ENCODE results near the gene GJD3.

The GJD3 gene

DNA sequence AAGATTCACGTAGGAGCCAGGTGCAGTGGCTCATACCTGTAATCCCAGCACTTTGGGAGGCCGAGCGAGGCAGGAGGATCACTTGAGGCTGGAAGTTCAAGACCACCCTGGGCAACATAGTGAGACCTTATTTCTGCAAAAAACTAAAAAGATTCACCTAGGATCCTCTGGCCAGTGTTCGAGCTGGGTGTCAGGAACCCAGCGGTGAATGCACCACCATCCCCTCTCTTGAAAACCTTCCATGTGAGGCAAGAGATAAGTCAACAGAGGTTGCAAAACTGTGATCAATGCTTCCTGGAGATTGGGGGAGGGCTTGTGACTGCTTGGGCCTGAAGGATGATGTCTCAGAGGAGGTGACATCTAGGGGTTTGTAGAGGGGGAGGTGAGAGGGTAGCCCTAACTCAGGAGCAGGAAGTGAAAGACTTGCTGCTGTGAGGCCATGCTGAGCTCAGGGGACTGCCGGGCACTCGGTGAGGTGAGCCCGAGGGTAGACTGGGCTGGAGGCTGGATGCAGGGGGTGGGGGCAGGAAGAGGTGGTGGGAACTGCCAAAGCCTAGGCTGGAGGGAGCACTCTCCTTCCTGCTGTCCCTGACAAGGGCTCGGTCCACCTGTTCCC, 11.7 kb downstream of the GJD3 start:
- no peak for DNase-seq (ENCODE audit: extremely low read depth in 1 of 2, low read depth in 1 of 2)

DNA sequence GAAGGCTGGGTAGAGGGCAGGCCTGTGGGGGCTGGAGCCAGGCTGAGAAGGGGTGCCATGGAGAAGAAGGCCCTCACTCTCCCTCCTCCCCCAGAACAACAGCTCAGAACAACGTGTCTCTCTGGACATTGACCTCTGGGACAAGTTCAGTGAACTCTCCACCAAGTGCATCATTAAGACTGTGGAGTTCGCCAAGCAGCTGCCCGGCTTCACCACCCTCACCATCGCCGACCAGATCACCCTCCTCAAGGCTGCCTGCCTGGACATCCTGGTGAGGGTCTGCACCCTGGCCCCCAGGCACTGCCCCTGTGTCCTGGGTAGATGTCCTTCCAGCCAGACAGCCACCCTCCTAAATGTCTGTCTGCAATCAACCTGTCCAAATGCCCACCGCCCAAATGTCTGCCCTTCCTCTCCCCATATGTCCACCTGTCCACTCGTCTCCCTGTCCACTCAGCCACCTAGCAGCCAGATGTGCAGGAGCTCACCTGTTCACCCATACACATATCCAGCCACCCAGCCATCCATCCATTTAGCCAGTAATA, 12.2 kb downstream of the GJD3 start:
- no peak for DNase-seq (ENCODE audit: extremely low read depth in 1 of 2, low read depth in 1 of 2)

DNA sequence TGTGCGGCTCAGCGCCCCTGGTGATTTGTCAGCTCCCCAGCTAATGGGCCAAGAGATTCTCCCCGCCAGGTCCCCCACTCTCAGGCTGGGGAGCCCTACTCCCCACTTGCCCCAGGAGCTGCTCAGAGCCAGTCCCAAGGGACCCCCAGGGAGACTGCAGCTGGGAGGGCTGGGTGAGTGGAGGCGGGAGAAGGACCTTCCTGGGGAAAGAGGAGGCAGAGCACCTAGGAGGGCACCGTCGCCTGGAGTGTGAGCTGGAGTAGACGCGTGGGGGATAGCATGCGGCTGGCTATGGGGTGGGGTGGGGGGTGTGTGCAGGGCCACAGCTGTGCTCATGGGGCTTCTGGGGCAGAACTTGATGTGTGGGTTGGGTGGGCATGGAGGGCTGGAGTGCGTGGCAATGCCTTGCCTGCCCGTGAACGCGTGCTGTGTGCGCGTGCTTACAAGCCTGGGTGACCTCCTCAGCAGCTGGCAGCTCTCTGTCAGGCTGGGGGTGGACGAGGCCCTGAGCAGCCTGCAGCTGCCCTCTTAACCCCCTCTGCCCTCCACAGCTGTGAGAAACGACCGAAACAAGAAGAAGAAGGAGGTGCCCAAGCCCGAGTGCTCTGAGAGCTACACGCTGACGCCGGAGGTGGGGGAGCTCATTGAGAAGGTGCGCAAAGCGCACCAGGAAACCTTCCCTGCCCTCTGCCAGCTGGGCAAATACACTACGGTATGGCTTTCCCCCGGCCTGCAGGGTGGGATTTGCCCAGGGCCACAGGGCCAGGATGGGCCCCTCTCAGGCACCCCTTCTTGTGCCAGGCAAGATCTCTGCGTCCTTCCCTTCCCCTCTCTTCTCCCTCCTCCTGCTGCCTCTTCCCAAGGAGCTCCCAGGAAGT, 12.9 kb downstream of the GJD3 start:
- DNase-seq (ENCODE audit: extremely low read depth in 1 of 2, low read depth in 1 of 2): no peak

- DNase-seq (ENCODE audit: extremely low read depth in 1 of 2, low read depth in 1 of 2): no peak
Measured at GRCh38 chr17:40350689-40351358, 13.7 kb downstream of the GJD3 start.

- no peak for DNase-seq (ENCODE audit: extremely low read depth in 1 of 2, low read depth in 1 of 2)
Measured at GRCh38 chr17:40349895-40350688, 14.4 kb downstream of the GJD3 start.

- DNase-seq (ENCODE audit: extremely low read depth in 1 of 2, low read depth in 1 of 2): no peak
Measured at GRCh38 chr17:40349477-40349894, 15.1 kb downstream of the GJD3 start.

DNA sequence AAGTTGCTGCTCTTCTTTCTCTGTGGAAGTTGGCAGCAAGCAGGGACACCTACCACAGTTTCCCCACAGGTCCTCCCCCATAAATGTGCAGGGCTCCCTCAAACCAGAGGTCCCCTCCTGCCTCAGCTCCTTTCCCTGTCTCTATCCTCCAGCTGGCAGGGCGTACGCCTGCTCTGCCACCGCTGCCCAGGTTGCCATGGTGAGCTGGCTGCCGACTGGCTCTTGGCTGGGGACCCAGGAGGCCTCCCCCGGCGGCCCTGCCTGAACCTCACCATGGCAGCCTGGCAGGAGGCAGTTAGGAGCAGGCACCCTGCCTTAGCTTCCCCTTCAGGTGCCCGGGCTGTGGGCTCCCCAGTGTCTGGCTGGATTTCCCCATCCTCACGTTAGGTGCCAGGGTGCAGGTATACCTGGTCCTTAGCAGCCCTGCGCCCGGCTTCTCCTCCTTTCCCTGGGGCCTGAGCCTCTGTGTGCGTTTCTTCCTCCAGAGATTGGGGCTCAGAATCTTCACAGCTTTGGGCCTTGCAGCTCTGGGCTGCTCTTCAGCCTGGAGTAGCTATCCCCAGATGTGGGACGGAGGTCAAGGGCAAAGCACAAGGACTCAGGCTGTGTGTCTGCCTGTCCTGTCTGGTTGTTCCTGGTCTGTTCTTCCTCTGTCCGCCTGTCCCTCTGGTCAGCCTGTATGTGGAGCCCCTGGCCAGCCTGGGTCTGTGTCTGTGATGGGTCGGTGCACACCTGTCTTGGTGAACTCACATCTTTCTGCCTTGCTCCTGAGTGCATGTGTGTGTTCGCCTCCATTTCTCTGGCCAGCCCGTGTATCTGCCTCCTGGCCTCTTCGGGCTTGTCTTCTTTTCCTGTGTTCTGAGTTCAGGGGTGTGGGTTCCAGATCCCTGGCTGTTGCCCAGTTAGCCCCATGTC, 15.7 kb downstream of the GJD3 start:
- DNase-seq (ENCODE audit: extremely low read depth in 1 of 2, low read depth in 1 of 2): no peak

DNA sequence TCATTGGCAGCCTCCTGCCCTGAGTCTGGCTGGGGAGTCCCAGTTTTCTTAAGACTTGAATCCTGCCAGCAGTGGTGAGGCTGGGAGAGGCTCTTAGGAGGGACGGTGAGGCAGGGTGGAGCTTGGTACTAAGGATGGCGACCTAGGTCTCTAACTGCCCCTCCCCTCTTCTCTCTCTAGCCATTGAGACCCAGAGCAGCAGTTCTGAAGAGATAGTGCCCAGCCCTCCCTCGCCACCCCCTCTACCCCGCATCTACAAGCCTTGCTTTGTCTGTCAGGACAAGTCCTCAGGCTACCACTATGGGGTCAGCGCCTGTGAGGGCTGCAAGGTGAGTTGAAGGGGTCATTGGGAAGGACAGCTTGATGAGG, 16.4 kb downstream of the GJD3 start:
- no peak for DNase-seq (ENCODE audit: extremely low read depth in 1 of 2, low read depth in 1 of 2)

- no peak for DNase-seq (ENCODE audit: extremely low read depth in 1 of 2, low read depth in 1 of 2)
Measured at GRCh38 chr17:40347319-40348135, 17.0 kb downstream of the GJD3 start.

- DNase-seq (ENCODE audit: extremely low read depth in 1 of 2, low read depth in 1 of 2): no peak
Measured at GRCh38 chr17:40346765-40347158, 17.8 kb downstream of the GJD3 start.

- DNase-seq (ENCODE audit: extremely low read depth in 1 of 2, low read depth in 1 of 2): no peak
Measured at GRCh38 chr17:40345994-40346764, 18.4 kb downstream of the GJD3 start.

DNA sequence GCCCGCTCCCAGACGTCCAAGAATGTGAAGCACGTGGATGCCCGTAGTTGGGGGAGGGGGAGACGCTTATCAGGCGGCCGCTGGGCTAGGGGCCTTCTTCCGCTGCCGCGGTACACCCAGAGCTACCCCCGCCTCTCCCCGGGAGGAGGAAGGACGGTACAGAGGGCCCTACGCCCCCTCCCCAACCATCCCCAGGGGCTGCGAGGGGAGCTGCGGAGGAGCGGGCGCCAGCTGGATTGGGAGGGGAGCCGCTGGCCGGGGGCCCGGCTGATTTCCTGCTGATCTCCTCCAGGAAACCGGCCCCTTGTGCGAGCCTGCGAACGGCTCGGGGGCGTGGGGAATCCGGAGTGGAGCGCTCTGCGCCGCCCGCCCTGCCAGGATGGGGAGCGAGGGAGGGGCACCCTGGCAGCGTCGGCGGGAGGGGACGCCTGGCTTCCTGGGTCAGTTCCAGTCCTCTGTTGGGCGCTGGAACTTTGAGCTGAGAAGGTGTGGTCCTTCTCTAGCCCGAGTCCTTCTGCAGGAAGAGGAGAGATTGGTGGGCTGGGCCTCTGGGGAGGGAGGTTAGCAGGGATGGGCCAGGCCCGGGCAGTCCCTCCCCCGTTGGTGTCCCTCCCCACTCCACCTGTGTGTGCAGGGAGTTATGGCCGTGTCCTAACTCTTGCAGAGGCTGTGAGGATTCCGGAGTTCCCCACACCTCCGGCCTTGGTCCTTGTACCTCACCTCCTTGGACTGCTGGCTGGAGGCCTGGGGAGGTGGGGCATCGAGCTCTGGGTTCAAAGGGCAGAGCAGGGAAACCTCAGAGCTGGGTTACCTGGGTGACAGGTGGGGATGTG, 19.2 kb downstream of the GJD3 start:
- no peak for DNase-seq (ENCODE audit: extremely low read depth in 1 of 2, low read depth in 1 of 2)

GRCh38 chr17:40344421-40345160, 19.9 kb downstream of the GJD3 start:
- DNase-seq (ENCODE audit: extremely low read depth in 1 of 2, low read depth in 1 of 2): no peak

DNA sequence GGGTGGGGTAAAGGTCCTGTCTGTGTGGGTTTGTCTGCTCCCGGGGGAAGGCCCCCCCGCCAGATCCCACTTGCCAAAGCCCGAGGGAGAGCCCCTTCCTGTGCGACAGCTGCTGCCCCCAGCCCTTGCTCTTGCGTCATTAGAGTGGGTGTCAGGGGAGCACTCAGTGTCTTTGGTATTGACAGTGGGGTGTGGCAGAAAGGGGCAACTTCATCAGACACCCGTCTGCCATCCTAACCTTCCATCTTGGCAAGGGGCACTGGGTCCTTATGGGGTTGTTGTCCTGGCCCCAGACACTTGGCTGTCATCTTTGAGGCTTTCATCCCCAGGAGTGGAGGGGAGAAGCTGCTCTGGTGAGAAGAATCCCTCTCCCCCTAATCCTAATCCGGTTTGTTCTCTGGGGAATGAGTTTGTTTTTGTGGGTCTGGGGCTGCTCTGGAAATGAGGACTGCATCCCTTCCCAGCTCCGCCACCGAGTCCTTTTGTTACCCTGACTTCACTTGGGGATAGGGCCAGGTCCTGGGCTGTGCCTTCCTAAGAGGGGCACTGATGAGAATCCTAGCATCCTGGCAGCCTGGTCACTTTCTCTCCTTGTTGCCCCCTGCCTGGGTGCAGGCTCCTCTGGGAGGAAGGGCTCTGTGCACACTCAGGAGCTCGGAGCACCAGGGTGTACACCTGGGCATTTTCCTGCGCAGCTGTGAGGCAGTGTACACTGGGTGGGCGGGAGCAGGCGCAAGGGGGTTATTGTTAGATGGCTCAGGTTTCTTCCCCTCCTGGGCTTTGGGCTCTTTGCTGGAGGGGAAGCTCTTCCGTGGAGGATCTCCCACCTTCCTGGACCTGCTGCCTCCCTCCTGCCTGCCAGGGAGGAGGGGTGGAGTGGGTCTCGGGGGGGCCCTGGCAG, 21.1 kb downstream of the GJD3 start:
- DNase-seq (ENCODE audit: extremely low read depth in 1 of 2, low read depth in 1 of 2): no peak

DNA sequence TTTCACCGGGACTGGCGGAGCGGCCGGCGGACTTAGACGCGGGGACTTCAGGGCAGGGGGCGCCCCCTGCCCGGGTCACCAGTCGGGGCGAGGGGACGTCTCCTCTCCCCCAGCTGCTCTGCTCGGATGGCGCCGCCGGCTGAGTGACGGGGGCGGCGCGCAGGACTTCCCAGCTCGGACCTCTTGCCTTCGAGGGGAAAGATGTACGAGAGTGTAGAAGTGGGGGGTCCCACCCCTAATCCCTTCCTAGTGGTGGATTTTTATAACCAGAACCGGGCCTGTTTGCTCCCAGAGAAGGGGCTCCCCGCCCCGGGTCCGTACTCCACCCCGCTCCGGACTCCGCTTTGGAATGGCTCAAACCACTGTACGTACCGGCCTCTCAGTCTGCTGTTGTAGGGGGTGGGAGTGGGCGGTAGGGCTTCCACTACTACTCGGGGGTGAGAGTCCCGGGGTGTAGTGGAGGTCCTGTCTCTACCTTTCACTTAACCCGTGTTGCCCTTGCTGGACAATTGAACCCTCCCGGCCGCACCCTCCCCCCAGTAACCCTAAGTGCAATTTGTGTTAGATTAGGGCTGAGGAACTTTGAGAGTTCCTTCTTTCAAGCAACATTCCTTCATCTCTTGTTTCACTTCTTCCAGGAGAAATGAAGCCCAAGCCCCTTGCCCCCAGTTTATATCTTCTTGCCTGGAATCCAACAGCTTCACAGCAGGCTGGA, 21.9 kb downstream of the GJD3 start:
- DNase-seq (ENCODE audit: extremely low read depth in 1 of 2, low read depth in 1 of 2): no peak
